NCI-H345 treated with DMSO at 0.1 percent for 48 hours (cell line): ENCODE data around the gene ZNF500.
"Not testable (repeated sequence)": the region's sequence is repeated elsewhere in the genome, so short reads cannot be mapped to it uniquely, and the experiment has no call there.

Source experiments
- DNase-seq: peaks from one replicate; lab custom pipeline; 2025; ENCODE audit not compliant: unreplicated experiment; lab: John Stamatoyannopoulos, UW

The ZNF500 gene

GRCh38 chr16:4746991-4747574 lies 19.9 kb downstream of the ZNF500 start:
- DNase-seq = no peak

GRCh38 chr16:4746215-4746614 lies 20.7 kb downstream of the ZNF500 start:
- no peak for DNase-seq

GRCh38 chr16:4745274-4745569 lies 21.7 kb downstream of the ZNF500 start:
- no peak for DNase-seq

- DNase-seq = no peak
These were observed 22.2 kb downstream of the ZNF500 start for GRCh38 chr16:4744555-4745273.

GRCh38 chr16:4743226-4743878 lies 23.6 kb downstream of the ZNF500 start:
- no peak for DNase-seq

- DNase-seq = not testable (repeated sequence)
These were observed 28.6 kb downstream of the ZNF500 start for GRCh38 chr16:4738370-4738769.

GRCh38 chr16:4737545-4737944 lies 29.4 kb downstream of the ZNF500 start:
- DNase-seq = no peak

GRCh38 chr16:4736546-4736945 lies 30.4 kb downstream of the ZNF500 start:
- DNase-seq = no peak

- DNase-seq = peak; percentile 42
These were observed 32.0 kb downstream of the ZNF500 start for GRCh38 chr16:4734730-4735535.

- DNase-seq = peak; percentile 88
These were observed 32.8 kb downstream of the ZNF500 start, which contains the start of the genes ANKS3 and DNAAF8 for GRCh38 chr16:4734063-4734729. ANKS3 (minus strand) TSS chr16:4734271; CDS start chr16:4730149, 4,122 bp downstream. DNAAF8 (plus strand) TSS chr16:4734537; CDS start chr16:4736515, 1,978 bp downstream.

GRCh38 chr16:4733747-4734062 lies 33.3 kb downstream of the ZNF500 start:
- DNase-seq = no peak

- DNase-seq = no peak
These were observed 33.7 kb downstream of the ZNF500 start for GRCh38 chr16:4733211-4733742.

- DNase-seq = no peak
These were observed 37.1 kb downstream of the ZNF500 start for GRCh38 chr16:4729876-4730275.

- DNase-seq = no peak
These were observed 38.3 kb downstream of the ZNF500 start for GRCh38 chr16:4728676-4729075.

- no peak for DNase-seq
These were observed 40.3 kb downstream of the ZNF500 start for GRCh38 chr16:4726616-4727015.

GRCh38 chr16:4724661-4725270 lies 42.2 kb downstream of the ZNF500 start:
- DNase-seq = no peak

- DNase-seq = no peak
These were observed 43.7 kb downstream of the ZNF500 start for GRCh38 chr16:4723071-4723767.

- DNase-seq = no peak
These were observed 48.5 kb downstream of the ZNF500 start for GRCh38 chr16:4718466-4718865.

GRCh38 chr16:4714996-4715395 lies 52.0 kb downstream of the ZNF500 start:
- no peak for DNase-seq
